Hepatic stellate cell (primary cell): ENCODE measurements around the gene SMURF1.

Source experiments
- DNase-seq: peaks from one replicate; pipeline ENCODE4 v3.0.0; 2011; ENCODE audit warnings: low spot score

Gene SMURF1

GRCh38 chr7:99005776-99006175, 138.1 kb downstream of the SMURF1 start:
- DNase-seq, result no peak

- no peak for DNase-seq
Measured at GRCh38 chr7:99004781-99005500, 139.0 kb downstream of the SMURF1 start.

- no peak for DNase-seq
Measured at GRCh38 chr7:99004216-99004615, 139.7 kb downstream of the SMURF1 start.

- DNase-seq, result no peak
Measured at GRCh38 chr7:99003419-99003818, 140.5 kb downstream of the SMURF1 start.

GRCh38 chr7:99002827-99003212, 141.1 kb downstream of the SMURF1 start:
- no peak for DNase-seq

- no peak for DNase-seq
Measured at GRCh38 chr7:99002148-99002826, 141.6 kb downstream of the SMURF1 start.

GRCh38 chr7:99001482-99002147, 142.3 kb downstream of the SMURF1 start:
- no peak for DNase-seq

GRCh38 chr7:99000904-99001465, 142.9 kb downstream of the SMURF1 start:
- DNase-seq, result no peak

- DNase-seq, result no peak
Measured at GRCh38 chr7:99000196-99000903, 143.6 kb downstream of the SMURF1 start.

- no peak for DNase-seq
Measured at GRCh38 chr7:98998821-98999725, 144.8 kb downstream of the SMURF1 start.

GRCh38 chr7:98997846-98998245, 146.1 kb downstream of the SMURF1 start:
- no peak for DNase-seq

- DNase-seq, result no peak
Measured at GRCh38 chr7:98996150-98996552, 147.8 kb downstream of the SMURF1 start.

- DNase-seq, result no peak
Measured at GRCh38 chr7:98995523-98996149, 148.3 kb downstream of the SMURF1 start.

- DNase-seq, result no peak
Measured at GRCh38 chr7:98995111-98995510, 148.8 kb downstream of the SMURF1 start.

- no peak for DNase-seq
Measured at GRCh38 chr7:98994046-98994944, 149.6 kb downstream of the SMURF1 start.

- DNase-seq, result no peak
Measured at GRCh38 chr7:98993024-98993897, 150.6 kb downstream of the SMURF1 start.

- no peak for DNase-seq
Measured at GRCh38 chr7:98992076-98992475, 151.8 kb downstream of the SMURF1 start.

GRCh38 chr7:98991141-98991540, 152.8 kb downstream of the SMURF1 start:
- no peak for DNase-seq

- no peak for DNase-seq
Measured at GRCh38 chr7:98990356-98990755, 153.6 kb downstream of the SMURF1 start.
